ENCODE measurements around the gene C18orf32. TPM values are rescaled to one million over a fixed set of nuclear protein-coding genes. Genes with fewer than 3 reads are reported as not detected.

C18orf32 gene
- total RNA-seq, 1 experiment from 2014 or later: 14.0 TPM

- Histone ChIP-seq H3K4me3 (ENCODE audit: low read depth, low read length) (no peak overlapping the region), H3K36me3 (ENCODE audit: control insufficient read depth, insufficient read depth, low read length) (no peaks in the 10 kb centered on the region), H3K9me3 (no peaks in the 10 kb centered on the region), H3K4me1 (no peaks in the 10 kb centered on the region), H3K27me3 (replicated peaks; ENCODE audit: control insufficient read depth, insufficient read depth, low read length) (no peaks in the 10 kb centered on the region)
- Mint-ChIP-seq H3K4me3 (ENCODE audit: unreplicated experiment) (no peak overlapping the region), H3K9me3 (ENCODE audit: unreplicated experiment) (no peaks in the 10 kb centered on the region), H3K36me3 (ENCODE audit: insufficient read depth, unreplicated experiment) (no peaks in the 10 kb centered on the region), H3K4me1 (ENCODE audit: low read depth, unreplicated experiment) (peaks cover 8% of the 10 kb centered on the region), H3K27ac (ENCODE audit: unreplicated experiment) (no peak overlapping the region), H3K27me3 (ENCODE audit: insufficient read depth, unreplicated experiment) (no peaks in the 10 kb centered on the region)
- no peak for DNase-seq
- BruUV-seq (replicated peaks): no TSS peak
- CTCF ChIA-PET: no interaction called here
- no peak for TF ChIP-seq CTCF (IDR thresholded peaks at IDR 0.05; ENCODE audit: insufficient read depth in 1 of 2, low read depth in 1 of 2, low read length in 1 of 2, severe bottlenecking in 1 of 2, unreplicated experiment in 1 of 2)
- POLR2A ChIA-PET: no interaction called here
- intact Hi-C loops (cut with micrococcal nuclease; ENCODE audit: unreplicated experiment): loop anchor here (2.0 kb wide), 1 partner anchor 31 kb away; the partner anchor contains the start of gene RPL17
These were observed 25.4 kb downstream of the C18orf32 start for GRCh38 chr18:49461602-49461977.

GRCh38 chr18:49460976-49461601 is 25.9 kb downstream of the C18orf32 start:
- no peak for TF ChIP-seq CTCF (IDR thresholded peaks at IDR 0.05; ENCODE audit: insufficient read depth in 1 of 2, low read depth in 1 of 2, low read length in 1 of 2, severe bottlenecking in 1 of 2, unreplicated experiment in 1 of 2)
- Mint-ChIP-seq H3K36me3 (ENCODE audit: insufficient read depth, unreplicated experiment) (no peaks in the 10 kb centered on the region), H3K9me3 (ENCODE audit: unreplicated experiment) (no peaks in the 10 kb centered on the region), H3K27me3 (ENCODE audit: insufficient read depth, unreplicated experiment) (no peaks in the 10 kb centered on the region), H3K27ac (ENCODE audit: unreplicated experiment) (peak overlapping the region; percentile 90), H3K4me1 (ENCODE audit: low read depth, unreplicated experiment) (peaks cover 8% of the 10 kb centered on the region), H3K4me3 (ENCODE audit: unreplicated experiment) (peak overlapping the region; percentile 76)
- Histone ChIP-seq H3K4me3 (ENCODE audit: low read depth, low read length) (peak overlapping the region; percentile 47), H3K27me3 (replicated peaks; ENCODE audit: control insufficient read depth, insufficient read depth, low read length) (no peaks in the 10 kb centered on the region), H3K4me1 (no peaks in the 10 kb centered on the region), H3K9me3 (no peaks in the 10 kb centered on the region), H3K36me3 (ENCODE audit: control insufficient read depth, insufficient read depth, low read length) (no peaks in the 10 kb centered on the region)
- ChIA-PET CTCF (no interaction called here), POLR2A (no interaction called here)
- DNase-seq: no peak
- intact Hi-C loops (cut with micrococcal nuclease; ENCODE audit: unreplicated experiment): loop anchor here (2.0 kb wide), 1 partner anchor 32 kb away; the partner anchor contains the start of gene RPL17
- TSS peak; percentile 95 for BruUV-seq (replicated peaks)

- BruUV-seq (replicated peaks): no TSS peak
These were observed 27.4 kb downstream of the C18orf32 start for GRCh38 chr18:49459404-49460171.

More at GRCh38 chr18:49459404-49460171, 27.4 kb downstream of the C18orf32 start:
- Mint-ChIP-seq H3K27me3 (ENCODE audit: insufficient read depth, unreplicated experiment) (no peaks in the 10 kb centered on the region), H3K36me3 (ENCODE audit: insufficient read depth, unreplicated experiment) (no peaks in the 10 kb centered on the region), H3K27ac (ENCODE audit: unreplicated experiment) (peak overlapping the region; percentile 20), H3K9me3 (ENCODE audit: unreplicated experiment) (no peaks in the 10 kb centered on the region), H3K4me1 (ENCODE audit: low read depth, unreplicated experiment) (peaks cover 8% of the 10 kb centered on the region), H3K4me3 (ENCODE audit: unreplicated experiment) (peak overlapping the region; percentile 76)
- no peak for DNase-seq
- no peaks in the 10 kb centered on the region for H3K27me3 ChIP-seq (replicated peaks; ENCODE audit: control insufficient read depth, insufficient read depth, low read length)
- no peaks in the 10 kb centered on the region for H3K36me3 ChIP-seq (ENCODE audit: control insufficient read depth, insufficient read depth, low read length)
- POLR2A ChIA-PET: interaction anchor here (0.5 kb wide), 1 partner anchor 377 kb away, joined by 5 read pairs; no protein-coding TSS in a partner anchor
- CTCF ChIA-PET: no interaction called here
- H3K4me3 ChIP-seq (ENCODE audit: low read depth, low read length): peak overlapping the region; percentile 47
- no peaks in the 10 kb centered on the region for H3K4me1 ChIP-seq
- intact Hi-C loops (cut with micrococcal nuclease; ENCODE audit: unreplicated experiment): loop anchor here (2.0 kb wide), 1 partner anchor 33 kb away; the partner anchor contains the start of gene RPL17
- no peak for TF ChIP-seq CTCF (IDR thresholded peaks at IDR 0.05; ENCODE audit: insufficient read depth in 1 of 2, low read depth in 1 of 2, low read length in 1 of 2, severe bottlenecking in 1 of 2, unreplicated experiment in 1 of 2)
- H3K9me3 ChIP-seq: no peaks in the 10 kb centered on the region

All from Caco-2 (cell line).